ENCODE results near the gene RSPH1.

Gene RSPH1

GRCh38 chr21:42513985-42514882 is 18.2 kb upstream of the RSPH1 start:
- peak in 1 of 2 donors; percentile 32 for DNase-seq (ENCODE audit: low read depth in 2 of 2, low spot score in 1 of 2)

- DNase-seq (ENCODE audit: low read depth in 2 of 2, low spot score in 1 of 2): no peak
These were observed 17.3 kb upstream of the RSPH1 start, which contains the start of gene SLC37A1 for GRCh38 chr21:42513151-42513984. Gene SLC37A1 (plus strand): TSS chr21:42513852. CDS start chr21:42518455, 4,603 bp downstream.

- DNase-seq (ENCODE audit: low read depth in 2 of 2, low spot score in 1 of 2): no peak
These were observed 16.5 kb upstream of the RSPH1 start for GRCh38 chr21:42512346-42513034.

- no peak for DNase-seq (ENCODE audit: low read depth in 2 of 2, low spot score in 1 of 2)
These were observed 13.2 kb upstream of the RSPH1 start for GRCh38 chr21:42509244-42509643.

GRCh38 chr21:42508371-42508770 is 12.3 kb upstream of the RSPH1 start:
- DNase-seq (ENCODE audit: low read depth in 2 of 2, low spot score in 1 of 2): no peak

- DNase-seq (ENCODE audit: low read depth in 2 of 2, low spot score in 1 of 2): no peak
These were observed 11.4 kb upstream of the RSPH1 start for GRCh38 chr21:42507418-42507817.

- DNase-seq (ENCODE audit: low read depth in 2 of 2, low spot score in 1 of 2): no peak
These were observed 9.2 kb upstream of the RSPH1 start for GRCh38 chr21:42505090-42505726.

GRCh38 chr21:42503711-42504110 is 7.7 kb upstream of the RSPH1 start:
- no peak for DNase-seq (ENCODE audit: low read depth in 2 of 2, low spot score in 1 of 2)

GRCh38 chr21:42500736-42501135 is 4.7 kb upstream of the RSPH1 start:
- DNase-seq (ENCODE audit: low read depth in 2 of 2, low spot score in 1 of 2): no peak

- no peak for DNase-seq (ENCODE audit: low read depth in 2 of 2, low spot score in 1 of 2)
These were observed 4.2 kb upstream of the RSPH1 start for GRCh38 chr21:42500225-42500624.

GRCh38 chr21:42499444-42500112 is 3.6 kb upstream of the RSPH1 start:
- DNase-seq (ENCODE audit: low read depth in 2 of 2, low spot score in 1 of 2): no peak

- no peak for DNase-seq (ENCODE audit: low read depth in 2 of 2, low spot score in 1 of 2)
These were observed 2.0 kb upstream of the RSPH1 start for GRCh38 chr21:42498012-42498411.

- no peak for DNase-seq (ENCODE audit: low read depth in 2 of 2, low spot score in 1 of 2)
These were observed 797 bp upstream of the RSPH1 start for GRCh38 chr21:42496839-42497202.

- DNase-seq (ENCODE audit: low read depth in 2 of 2, low spot score in 1 of 2): no peak
These were observed 282 bp downstream of the RSPH1 start for GRCh38 chr21:42495765-42496119.

- DNase-seq (ENCODE audit: low read depth in 2 of 2, low spot score in 1 of 2): no peak
These were observed 997 bp downstream of the RSPH1 start for GRCh38 chr21:42495027-42495426.

GRCh38 chr21:42493109-42494060 is 2.6 kb downstream of the RSPH1 start:
- DNase-seq (ENCODE audit: low read depth in 2 of 2, low spot score in 1 of 2): no peak

- DNase-seq (ENCODE audit: low read depth in 2 of 2, low spot score in 1 of 2): no peak
These were observed 3.8 kb downstream of the RSPH1 start for GRCh38 chr21:42492201-42492600.

- no peak for DNase-seq (ENCODE audit: low read depth in 2 of 2, low spot score in 1 of 2)
These were observed 4.7 kb downstream of the RSPH1 start for GRCh38 chr21:42491328-42491727.

GRCh38 chr21:42490720-42491119 is 5.3 kb downstream of the RSPH1 start:
- DNase-seq (ENCODE audit: low read depth in 2 of 2, low spot score in 1 of 2): no peak

Measured in stimulated activated CD8-positive, alpha-beta memory T cell treated with anti-CD3 and anti-CD28 coated beads, Interleukin-4, amount 100 ng/mL, for 1 hour (primary cell).